ENCODE results near the gene APRT.
A peak's percentile ranks its signal among the peaks of the same experiment; 100 is the strongest.

Gene APRT

GRCh38 chr16:88821168-88821850 lies 9.6 kb upstream of the APRT start:
- DNase-seq: no peak

- no peak for DNase-seq
Observed at GRCh38 chr16:88820385-88821025, 8.8 kb upstream of the APRT start.

GRCh38 chr16:88819126-88819525 lies 7.4 kb upstream of the APRT start:
- DNase-seq: no peak

GRCh38 chr16:88818575-88818874 lies 6.8 kb upstream of the APRT start:
- DNase-seq: no peak

- DNase-seq: peak; percentile 36
Observed at GRCh38 chr16:88817785-88818574, 6.3 kb upstream of the APRT start.

- DNase-seq: peak; percentile 39
Observed at GRCh38 chr16:88816736-88817535, 5.2 kb upstream of the APRT start.

GRCh38 chr16:88815901-88816589 lies 4.3 kb upstream of the APRT start:
- DNase-seq: peak; percentile 57

GRCh38 chr16:88815227-88815626 lies 3.5 kb upstream of the APRT start:
- DNase-seq: no peak

- DNase-seq: no peak
Observed at GRCh38 chr16:88814144-88814502, 2.4 kb upstream of the APRT start.

GRCh38 chr16:88813269-88814143 lies 1.8 kb upstream of the APRT start:
- no peak for DNase-seq

GRCh38 chr16:88812513-88813268 lies 963 bp upstream of the APRT start:
- DNase-seq: no peak

GRCh38 chr16:88810912-88811768 lies 588 bp downstream of the APRT start:
- peak; percentile 91 for DNase-seq

GRCh38 chr16:88810166-88810911 lies 1.4 kb downstream of the APRT start:
- no peak for DNase-seq

GRCh38 chr16:88809676-88810165 lies 2.0 kb downstream of the APRT start:
- no peak for DNase-seq

GRCh38 chr16:88809068-88809675 lies 2.6 kb downstream of the APRT start:
- no peak for DNase-seq

- no peak for DNase-seq
Observed at GRCh38 chr16:88807626-88808453, 3.9 kb downstream of the APRT start.

- no peak for DNase-seq
Observed at GRCh38 chr16:88807142-88807625, 4.5 kb downstream of the APRT start.

Data from right forelimb (tissue), 1 donor.